ENCODE measurements around the gene GSTT2. TPM values are rescaled to one million over a fixed set of nuclear protein-coding genes. Genes with fewer than 3 reads are reported as not detected.

Gene GSTT2
- total RNA-seq, 1 donor from 2014 or later = 0.42 TPM

- DNase-seq = no peak
- ATAC-seq = no peak
- intact Hi-C loops (cut with micrococcal nuclease) = no loop called here
These were observed 50.3 kb downstream of the GSTT2 start for GRCh38 chr22:24030186-24030702.

Other genes with a start within 250 kb of the GSTT2 start
- 3.5 TPM for gene ZNF70, start 229.0 kb upstream of the GSTT2 start, total RNA-seq
- 0.97 TPM for gene VPREB3, start 225.7 kb upstream of the GSTT2 start, total RNA-seq
- not detected for gene C22orf15, start 217.1 kb upstream of the GSTT2 start, total RNA-seq
- 1,571 TPM for gene CHCHD10, start 212.2 kb upstream of the GSTT2 start, total RNA-seq
- 32.3 TPM for gene MMP11, start 207.3 kb upstream of the GSTT2 start, total RNA-seq
- 48.5 TPM for gene SMARCB1, start 193.2 kb upstream of the GSTT2 start, total RNA-seq
- gene DERL3, start 141.1 kb upstream of the GSTT2 start, total RNA-seq = 2.1 TPM
- 25.3 TPM for gene SLC2A11, start 122.3 kb upstream of the GSTT2 start, total RNA-seq
- gene MIF, start 85.8 kb upstream of the GSTT2 start, total RNA-seq = 270 TPM
- gene GSTT2B, start 18.9 kb upstream of the GSTT2 start, total RNA-seq = 3.2 TPM
- gene DDTL, start 13.2 kb upstream of the GSTT2 start, total RNA-seq = 1.6 TPM
- 141 TPM for gene DDT, start 5.7 kb upstream of the GSTT2 start, total RNA-seq
- not detected for gene GSTT4, start 25.3 kb downstream of the GSTT2 start, total RNA-seq
- 40.2 TPM for gene CABIN1, start 31.2 kb downstream of the GSTT2 start, total RNA-seq
- 3.3 TPM for gene SUSD2, start 201.4 kb downstream of the GSTT2 start, total RNA-seq

All from left ventricle myocardium superior (tissue), 1 donor.